Liver (tissue), 9 donors: ENCODE measurements around the gene SLC9A3. TPM values are rescaled to one million over a fixed set of nuclear protein-coding genes. Genes with fewer than 3 reads are reported as not detected.

Source experiments
- DNase-seq: peaks from one replicate; pipeline ENCODE4 v3.0.0-alpha.2; 2017; ENCODE audit warnings: low spot score
- H3K27ac ChIP-seq, 2 donors: one replicate each; pipeline ENCODE4 v1.7.0; 2013; ENCODE audit warnings: inconsistent platforms in 2 of 2, low read length in 2 of 2, control low read depth in 1 of 2, low read depth in 1 of 2, mild to moderate bottlenecking in 1 of 2
- H3K27me3 ChIP-seq, 4 donors: one replicate each; pipeline versions ENCODE4 v1.6.1 to v1.7.0; 2013; ENCODE audit warnings: low read length in 3 of 4, inconsistent platforms in 1 of 4, mild to moderate bottlenecking in 1 of 4, moderate library complexity in 1 of 4; ENCODE audit not compliant: control insufficient read depth in 4 of 4, insufficient read depth in 4 of 4
- H3K36me3 ChIP-seq, 4 donors: one replicate each; pipeline versions ENCODE4 v1.6.1 to v1.7.0; 2013; ENCODE audit warnings: low read length in 3 of 4, mild to moderate bottlenecking in 3 of 4, low read depth in 1 of 4, moderate library complexity in 1 of 4; ENCODE audit not compliant: control insufficient read depth in 4 of 4, insufficient read depth in 3 of 4
- H3K4me1 ChIP-seq, 4 donors: one replicate each; pipeline versions ENCODE4 v1.6.1 to v1.7.0; 2013; ENCODE audit warnings: low read length in 3 of 4, mild to moderate bottlenecking in 3 of 4, moderate library complexity in 1 of 4; ENCODE audit not compliant: control insufficient read depth in 4 of 4, insufficient read depth in 4 of 4
- H3K4me3 ChIP-seq, 3 donors: one replicate each; pipeline versions ENCODE4 v1.6.1 to v1.7.0; 2013; ENCODE audit warnings: low read length in 3 of 3, control low read depth in 1 of 3, low read depth in 1 of 3, mild to moderate bottlenecking in 1 of 3
- H3K9ac ChIP-seq, 2 donors: one replicate each; pipeline ENCODE4 v1.7.0; 2013; ENCODE audit warnings: low read length in 2 of 2, mild to moderate bottlenecking in 2 of 2, moderate library complexity in 2 of 2, control low read depth in 1 of 2, low read depth in 1 of 2
- H3K9me3 ChIP-seq, 4 donors: one replicate each; pipeline versions ENCODE4 v1.6.1 to v1.7.0; 2013; ENCODE audit warnings: low read length in 3 of 4; ENCODE audit not compliant: control insufficient read depth in 4 of 4
- ATF3 ChIP-seq: IDR thresholded peaks from 2 replicates; pipeline ENCODE4 v1.6.1; 2016; ENCODE audit warnings: antibody characterized with exemption
- EGR1 ChIP-seq, 2 donors: IDR thresholded peaks; 2 replicates each; pipeline ENCODE4 v1.6.1; 2016 to 2018; ENCODE audit warnings: antibody characterized with exemption in 2 of 2, low read depth in 2 of 2
- FOXA1 ChIP-seq: IDR thresholded peaks from 2 replicates; pipeline ENCODE4 v1.6.1; 2016; ENCODE audit warnings: antibody characterized with exemption
- FOXA2 ChIP-seq: IDR thresholded peaks from 2 replicates; pipeline ENCODE4 v1.6.1; 2016; ENCODE audit warnings: antibody characterized with exemption
- GABPA ChIP-seq, 2 donors: IDR thresholded peaks in 1 of 2; conservative IDR thresholded peaks in 1 of 2; 2 replicates each; pipeline ENCODE4 v1.6.1; 2016; ENCODE audit warnings: antibody characterized with exemption in 2 of 2, mild to moderate bottlenecking in 1 of 2, moderate library complexity in 1 of 2
- HNF4A ChIP-seq, 2 donors: conservative IDR thresholded peaks; 2 replicates each; pipeline ENCODE4 v1.6.1; 2016; ENCODE audit warnings: antibody characterized with exemption in 2 of 2, mild to moderate bottlenecking in 2 of 2
- HNF4G ChIP-seq: IDR thresholded peaks from 2 replicates; pipeline ENCODE4 v1.6.1; 2016; ENCODE audit warnings: antibody characterized with exemption
- JUND ChIP-seq, 2 donors: IDR thresholded peaks; 2 replicates each; pipeline ENCODE4 v1.6.1; 2016; ENCODE audit warnings: antibody characterized with exemption in 2 of 2
- NR2F2 ChIP-seq: IDR thresholded peaks from 2 replicates; pipeline ENCODE4 v1.6.1; 2016; ENCODE audit warnings: antibody characterized with exemption
- RAD21 ChIP-seq, 2 donors: IDR thresholded peaks; 2 replicates each; pipeline ENCODE4 v1.6.1; 2016; ENCODE audit warnings: antibody characterized with exemption in 2 of 2, mild to moderate bottlenecking in 2 of 2
- REST ChIP-seq: IDR thresholded peaks from 2 replicates; pipeline ENCODE4 v1.6.1; 2016; ENCODE audit warnings: antibody characterized with exemption, mild to moderate bottlenecking
- RXRA ChIP-seq, 2 donors: IDR thresholded peaks; 2 replicates each; pipeline ENCODE4 v1.6.1; 2017 to 2018; ENCODE audit warnings: antibody characterized with exemption in 2 of 2, mild to moderate bottlenecking in 1 of 2
- SP1 ChIP-seq: IDR thresholded peaks from 2 replicates; pipeline ENCODE4 v1.6.1; 2018; ENCODE audit warnings: antibody characterized with exemption, mild to moderate bottlenecking
- TAF1 ChIP-seq: conservative IDR thresholded peaks from 2 replicates; pipeline ENCODE4 v1.6.1; 2016; ENCODE audit warnings: antibody characterized with exemption, mild to moderate bottlenecking
- YY1 ChIP-seq: IDR thresholded peaks from 2 replicates; pipeline ENCODE4 v1.6.1; 2016; ENCODE audit warnings: antibody characterized with exemption, mild to moderate bottlenecking
- ZBTB33 ChIP-seq: IDR thresholded peaks from 2 replicates; pipeline ENCODE4 v1.6.1; 2016; ENCODE audit warnings: antibody characterized with exemption
- WGBS: extraction: QIAGEN DNeasy Blood & Tissue Kit; methylation state at CpG from one replicate; pipeline ENCODE4 v1.1.7; 2013; 5-methylcytosine and 5-hydroxymethylcytosine counted together
- polyA plus RNA-seq, 2 donors: library from polyadenylated mRNA; stranded (reverse) in 1 of 2; unstranded in 1 of 2; fragments of 200-250 nt in 1 of 2; fragments of >200 nt in 1 of 2; fragmentation: Nextera tagmentation in 1 of 2; extraction: Ambion mirVana in 1 of 2; gene quantifications; one replicate each; pipeline versions ENCODE4 v1.2.1 to v1.2.3, GENCODE V29; 2013 to 2015
- total RNA-seq, 2 donors: library from RNA; depleted of rRNA; stranded (reverse); fragments of >200 nt; gene quantifications; one replicate each; pipeline ENCODE4 v1.2.3, GENCODE V29; 2014
- TF ChIP-seq, protein P1 (sequence below): fragments of 150-350 bp; IDR thresholded peaks from 2 replicates; pipeline ENCODE4 v1.5.1; 2017; ENCODE audit warnings: improper control_type of control experiment, low read depth, low read length; ENCODE audit not compliant: missing input control
- TF ChIP-seq, protein P2 (sequence below): IDR thresholded peaks from 2 replicates; pipeline ENCODE4 v1.6.1; 2016; ENCODE audit warnings: antibody characterized with exemption
- donor health status: healthy.
- donor health status: healthy.
- donor health status: healthy.
- donor health status: healthy.
- donor health status: healthy.

SLC9A3 gene
- total RNA-seq: 1 to 10 TPM in 1 of 2 donors, under 1 TPM in 1; 0.65 to 1.0 TPM
- under 1 TPM; 0.31 to 0.68 TPM for polyA plus RNA-seq

- DNase-seq: no peak
- WGBS: 5% methylated on average over 89 of the region's 89 CpGs
- Histone ChIP-seq H3K27ac (no peak within 1 kb of the TSS), H3K9ac (no peak within 1 kb of the TSS), H3K4me3 (peak within 1 kb of the TSS in 1 of 3 donors; percentile 18), H3K9me3 (no peaks in the 10 kb centered on the region), H3K36me3 (no peaks in the 10 kb centered on the region), H3K27me3 (peaks cover 2 to 38% (median 8%) of the 10 kb centered on the region in 4 donors), H3K4me1 (peaks cover 0 to 13% (median 5%) of the 10 kb centered on the region in 4 donors)
- TF ChIP-seq HNF4A (conservative IDR thresholded peaks at IDR 0.05) (no peak), SP1 (no peak), EGR1 (IDR thresholded peaks at IDR 0.05; ENCODE audit: low read depth in 2 of 2) (no peak), GABPA (IDR thresholded peaks at IDR 0.05 in 1 of 2, conservative IDR thresholded peaks at IDR 0.05 in 1 of 2) (no peak), TAF1 (no peak), RXRA (IDR thresholded peaks at IDR 0.05) (no peak), JUND (IDR thresholded peaks at IDR 0.05) (no peak), ATF3 (no peak), HNF4G (no peak), NR2F2 (no peak), REST (no peak)
These were observed at the start of gene SLC9A3 for GRCh38 chr5:524234-524972. TSS of gene SLC9A3 (minus strand) at chr5:524449.

GRCh38 chr5:573976-574375 is 49.7 kb upstream of the SLC9A3 start:
- no peaks in the 10 kb centered on the region for H3K36me3 ChIP-seq
- TF ChIP-seq, protein P1, sequence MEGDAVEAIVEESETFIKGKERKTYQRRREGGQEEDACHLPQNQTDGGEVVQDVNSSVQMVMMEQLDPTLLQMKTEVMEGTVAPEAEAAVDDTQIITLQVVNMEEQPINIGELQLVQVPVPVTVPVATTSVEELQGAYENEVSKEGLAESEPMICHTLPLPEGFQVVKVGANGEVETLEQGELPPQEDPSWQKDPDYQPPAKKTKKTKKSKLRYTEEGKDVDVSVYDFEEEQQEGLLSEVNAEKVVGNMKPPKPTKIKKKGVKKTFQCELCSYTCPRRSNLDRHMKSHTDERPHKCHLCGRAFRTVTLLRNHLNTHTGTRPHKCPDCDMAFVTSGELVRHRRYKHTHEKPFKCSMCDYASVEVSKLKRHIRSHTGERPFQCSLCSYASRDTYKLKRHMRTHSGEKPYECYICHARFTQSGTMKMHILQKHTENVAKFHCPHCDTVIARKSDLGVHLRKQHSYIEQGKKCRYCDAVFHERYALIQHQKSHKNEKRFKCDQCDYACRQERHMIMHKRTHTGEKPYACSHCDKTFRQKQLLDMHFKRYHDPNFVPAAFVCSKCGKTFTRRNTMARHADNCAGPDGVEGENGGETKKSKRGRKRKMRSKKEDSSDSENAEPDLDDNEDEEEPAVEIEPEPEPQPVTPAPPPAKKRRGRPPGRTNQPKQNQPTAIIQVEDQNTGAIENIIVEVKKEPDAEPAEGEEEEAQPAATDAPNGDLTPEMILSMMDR: no peak
- no peak for TF ChIP-seq SP1
- no peak for TF ChIP-seq YY1
- no peak for TF ChIP-seq HNF4A (conservative IDR thresholded peaks at IDR 0.05)
- TF ChIP-seq RAD21 (IDR thresholded peaks at IDR 0.05): no peak
- no peak for TF ChIP-seq NR2F2
- TF ChIP-seq FOXA1: no peak
- no peak for TF ChIP-seq GABPA (IDR thresholded peaks at IDR 0.05 in 1 of 2, conservative IDR thresholded peaks at IDR 0.05 in 1 of 2)
- TF ChIP-seq, protein P2, sequence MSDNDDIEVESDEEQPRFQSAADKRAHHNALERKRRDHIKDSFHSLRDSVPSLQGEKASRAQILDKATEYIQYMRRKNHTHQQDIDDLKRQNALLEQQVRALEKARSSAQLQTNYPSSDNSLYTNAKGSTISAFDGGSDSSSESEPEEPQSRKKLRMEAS: no peak
- TF ChIP-seq REST: no peak
- no peak for TF ChIP-seq RXRA (IDR thresholded peaks at IDR 0.05)
- TF ChIP-seq ZBTB33: no peak
- no peak for TF ChIP-seq FOXA2
- TF ChIP-seq JUND (IDR thresholded peaks at IDR 0.05): no peak
- no peak for TF ChIP-seq ATF3
- no peak for TF ChIP-seq TAF1
- TF ChIP-seq HNF4G: no peak
- TF ChIP-seq EGR1 (IDR thresholded peaks at IDR 0.05; ENCODE audit: low read depth in 2 of 2): no peak
- WGBS: 48% methylated on average over 16 of the region's 16 CpGs
- DNase-seq: no peak
- no peaks in the 10 kb centered on the region for H3K4me1 ChIP-seq
- no peak overlapping the region for H3K27ac ChIP-seq
- H3K9me3 ChIP-seq: peaks cover 4 to 16% (median 7%) of the 10 kb centered on the region in 4 donors
- no peak overlapping the region for H3K4me3 ChIP-seq
- H3K27me3 ChIP-seq: peaks cover 0 to 6% (median 2%) of the 10 kb centered on the region in 4 donors
- no peak overlapping the region for H3K9ac ChIP-seq
